H1 (cell line): ENCODE measurements around the gene PABPC1L. TPM values are rescaled to one million over a fixed set of nuclear protein-coding genes. Genes with fewer than 3 reads are reported as not detected.
A peak's percentile ranks its signal among the peaks of the same experiment; 100 is the strongest.

ENCODE experiments used
- BRCA1 ChIP-seq: IDR thresholded peaks from 2 replicates; pipeline ENCODE4 v1.6.1; 2012; ENCODE audit warnings: low read depth, low read length, improper control_type of control experiment
- CBX5 ChIP-seq: fragments of 300-800, 300-1000 bp; sonication (generic); IDR thresholded peaks from 2 replicates; pipeline ENCODE4 v1.7.1; 2016; ENCODE audit warnings: antibody characterized with exemption, low read length, low read depth
- CREB1 ChIP-seq: IDR thresholded peaks from 2 replicates; pipeline ENCODE4 v1.6.1; 2012; ENCODE audit warnings: inconsistent platforms
- HDAC2 ChIP-seq, 2 experiments: fragments of 300-600 bp in 1 of 2; sonication (generic) in 1 of 2; IDR thresholded peaks; 2 replicates each; pipeline ENCODE4 v1.6.1; 2011 to 2012; ENCODE audit warnings: low read depth in 2 of 2, low read length in 2 of 2, mild to moderate bottlenecking in 2 of 2, moderate library complexity in 2 of 2, borderline replicate concordance in 1 of 2, inconsistent platforms in 1 of 2
- TBP ChIP-seq: IDR thresholded peaks from 2 replicates; pipeline ENCODE4 v1.6.1; 2011; ENCODE audit warnings: low read depth, low read length, improper control_type of control experiment
- polyA plus RNA-seq, 7 experiments: library from polyadenylated mRNA; depleted of rRNA in 3 of 7; stranded (reverse) in 5 of 7; unstranded in 2 of 7; fragments of >200 nt in 5 of 7; fragments of 200-250 nt in 2 of 7; gene quantifications; 1 replicate in 5 of 7; 2 replicates in 1 of 7; 4 replicates in 1 of 7; pipeline versions ENCODE4 v1.2.1 to v1.2.3, GENCODE V29; 2011 to 2013; ENCODE audit warnings: missing spikeins in 2 of 7, mixed read lengths in 2 of 7
- total RNA-seq: library from RNA; stranded (reverse); fragmentation: NEBNext Ultra II Directional; extraction: Animal tissue kit (Norgen Biotek cat#: 25700); gene quantifications from 2 replicates; pipeline ENCODE4 v1.2.1, GENCODE V29; 2021
- TF ChIP-seq, protein P1 (sequence below): fragments of 300-600 bp; sonication (generic); IDR thresholded peaks from 2 replicates; pipeline ENCODE4 v1.7.1; 2012; ENCODE audit warnings: low read length, moderate library complexity, mild to moderate bottlenecking, inconsistent platforms; ENCODE audit not compliant: insufficient replicate concordance
- TF ChIP-seq, protein P2 (sequence below): IDR thresholded peaks from 2 replicates; pipeline ENCODE4 v1.6.1; 2012; ENCODE audit warnings: low read length, inconsistent platforms

PABPC1L gene
- total and polyA plus RNA-seq, 2 of the 8 experiments (the other 6 are each of a cell fraction or from before 2014, with no cell fraction given): 61.1 to 108 TPM

DNA sequence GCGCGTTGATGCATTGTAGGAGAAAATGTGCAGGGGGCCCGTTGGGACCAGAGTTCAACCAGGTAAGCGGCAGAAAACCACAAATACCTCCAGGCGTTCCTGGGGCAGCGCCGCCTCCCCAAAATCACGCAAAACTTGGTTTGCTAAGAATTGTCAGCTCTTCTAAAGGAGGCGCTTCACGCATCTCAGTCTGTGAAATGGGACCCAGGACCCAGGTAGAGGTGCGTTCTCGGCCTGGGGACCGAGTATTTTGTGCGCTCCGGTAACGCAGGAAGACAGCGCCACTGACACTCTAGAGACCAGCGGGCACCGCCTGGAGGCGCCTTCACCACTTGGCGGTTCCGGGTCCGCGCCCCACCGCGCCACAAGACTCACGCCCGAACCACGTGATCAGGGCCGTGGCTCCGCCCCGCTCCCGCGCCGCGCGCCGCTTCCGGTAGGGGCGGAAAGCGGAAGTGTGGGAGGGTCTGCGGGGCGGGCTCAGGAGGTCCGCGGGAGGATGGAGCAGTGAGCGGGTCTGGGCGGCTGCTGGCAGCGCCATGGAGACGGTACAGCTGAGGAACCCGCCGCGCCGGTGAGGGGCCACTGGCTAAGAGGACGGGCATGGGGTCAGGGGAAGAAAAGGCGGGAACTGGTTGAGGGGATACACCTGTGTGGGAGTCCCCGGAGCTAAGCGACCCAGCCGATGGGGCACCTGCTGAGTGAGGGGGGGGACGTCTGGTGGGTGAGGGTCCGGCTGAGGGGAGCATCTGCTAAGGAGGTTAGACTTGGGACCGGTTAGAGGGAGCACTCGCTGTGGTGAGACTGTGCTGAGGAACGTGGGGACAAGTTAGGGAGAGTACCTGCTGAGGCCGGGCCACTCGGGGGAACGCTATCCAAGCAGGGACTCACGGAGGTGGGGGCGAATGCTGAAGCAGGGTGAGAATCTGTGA lies 56.4 kb downstream of the PABPC1L start, which contains the start of gene STK4 (continued):
- TF ChIP-seq, protein P1, sequence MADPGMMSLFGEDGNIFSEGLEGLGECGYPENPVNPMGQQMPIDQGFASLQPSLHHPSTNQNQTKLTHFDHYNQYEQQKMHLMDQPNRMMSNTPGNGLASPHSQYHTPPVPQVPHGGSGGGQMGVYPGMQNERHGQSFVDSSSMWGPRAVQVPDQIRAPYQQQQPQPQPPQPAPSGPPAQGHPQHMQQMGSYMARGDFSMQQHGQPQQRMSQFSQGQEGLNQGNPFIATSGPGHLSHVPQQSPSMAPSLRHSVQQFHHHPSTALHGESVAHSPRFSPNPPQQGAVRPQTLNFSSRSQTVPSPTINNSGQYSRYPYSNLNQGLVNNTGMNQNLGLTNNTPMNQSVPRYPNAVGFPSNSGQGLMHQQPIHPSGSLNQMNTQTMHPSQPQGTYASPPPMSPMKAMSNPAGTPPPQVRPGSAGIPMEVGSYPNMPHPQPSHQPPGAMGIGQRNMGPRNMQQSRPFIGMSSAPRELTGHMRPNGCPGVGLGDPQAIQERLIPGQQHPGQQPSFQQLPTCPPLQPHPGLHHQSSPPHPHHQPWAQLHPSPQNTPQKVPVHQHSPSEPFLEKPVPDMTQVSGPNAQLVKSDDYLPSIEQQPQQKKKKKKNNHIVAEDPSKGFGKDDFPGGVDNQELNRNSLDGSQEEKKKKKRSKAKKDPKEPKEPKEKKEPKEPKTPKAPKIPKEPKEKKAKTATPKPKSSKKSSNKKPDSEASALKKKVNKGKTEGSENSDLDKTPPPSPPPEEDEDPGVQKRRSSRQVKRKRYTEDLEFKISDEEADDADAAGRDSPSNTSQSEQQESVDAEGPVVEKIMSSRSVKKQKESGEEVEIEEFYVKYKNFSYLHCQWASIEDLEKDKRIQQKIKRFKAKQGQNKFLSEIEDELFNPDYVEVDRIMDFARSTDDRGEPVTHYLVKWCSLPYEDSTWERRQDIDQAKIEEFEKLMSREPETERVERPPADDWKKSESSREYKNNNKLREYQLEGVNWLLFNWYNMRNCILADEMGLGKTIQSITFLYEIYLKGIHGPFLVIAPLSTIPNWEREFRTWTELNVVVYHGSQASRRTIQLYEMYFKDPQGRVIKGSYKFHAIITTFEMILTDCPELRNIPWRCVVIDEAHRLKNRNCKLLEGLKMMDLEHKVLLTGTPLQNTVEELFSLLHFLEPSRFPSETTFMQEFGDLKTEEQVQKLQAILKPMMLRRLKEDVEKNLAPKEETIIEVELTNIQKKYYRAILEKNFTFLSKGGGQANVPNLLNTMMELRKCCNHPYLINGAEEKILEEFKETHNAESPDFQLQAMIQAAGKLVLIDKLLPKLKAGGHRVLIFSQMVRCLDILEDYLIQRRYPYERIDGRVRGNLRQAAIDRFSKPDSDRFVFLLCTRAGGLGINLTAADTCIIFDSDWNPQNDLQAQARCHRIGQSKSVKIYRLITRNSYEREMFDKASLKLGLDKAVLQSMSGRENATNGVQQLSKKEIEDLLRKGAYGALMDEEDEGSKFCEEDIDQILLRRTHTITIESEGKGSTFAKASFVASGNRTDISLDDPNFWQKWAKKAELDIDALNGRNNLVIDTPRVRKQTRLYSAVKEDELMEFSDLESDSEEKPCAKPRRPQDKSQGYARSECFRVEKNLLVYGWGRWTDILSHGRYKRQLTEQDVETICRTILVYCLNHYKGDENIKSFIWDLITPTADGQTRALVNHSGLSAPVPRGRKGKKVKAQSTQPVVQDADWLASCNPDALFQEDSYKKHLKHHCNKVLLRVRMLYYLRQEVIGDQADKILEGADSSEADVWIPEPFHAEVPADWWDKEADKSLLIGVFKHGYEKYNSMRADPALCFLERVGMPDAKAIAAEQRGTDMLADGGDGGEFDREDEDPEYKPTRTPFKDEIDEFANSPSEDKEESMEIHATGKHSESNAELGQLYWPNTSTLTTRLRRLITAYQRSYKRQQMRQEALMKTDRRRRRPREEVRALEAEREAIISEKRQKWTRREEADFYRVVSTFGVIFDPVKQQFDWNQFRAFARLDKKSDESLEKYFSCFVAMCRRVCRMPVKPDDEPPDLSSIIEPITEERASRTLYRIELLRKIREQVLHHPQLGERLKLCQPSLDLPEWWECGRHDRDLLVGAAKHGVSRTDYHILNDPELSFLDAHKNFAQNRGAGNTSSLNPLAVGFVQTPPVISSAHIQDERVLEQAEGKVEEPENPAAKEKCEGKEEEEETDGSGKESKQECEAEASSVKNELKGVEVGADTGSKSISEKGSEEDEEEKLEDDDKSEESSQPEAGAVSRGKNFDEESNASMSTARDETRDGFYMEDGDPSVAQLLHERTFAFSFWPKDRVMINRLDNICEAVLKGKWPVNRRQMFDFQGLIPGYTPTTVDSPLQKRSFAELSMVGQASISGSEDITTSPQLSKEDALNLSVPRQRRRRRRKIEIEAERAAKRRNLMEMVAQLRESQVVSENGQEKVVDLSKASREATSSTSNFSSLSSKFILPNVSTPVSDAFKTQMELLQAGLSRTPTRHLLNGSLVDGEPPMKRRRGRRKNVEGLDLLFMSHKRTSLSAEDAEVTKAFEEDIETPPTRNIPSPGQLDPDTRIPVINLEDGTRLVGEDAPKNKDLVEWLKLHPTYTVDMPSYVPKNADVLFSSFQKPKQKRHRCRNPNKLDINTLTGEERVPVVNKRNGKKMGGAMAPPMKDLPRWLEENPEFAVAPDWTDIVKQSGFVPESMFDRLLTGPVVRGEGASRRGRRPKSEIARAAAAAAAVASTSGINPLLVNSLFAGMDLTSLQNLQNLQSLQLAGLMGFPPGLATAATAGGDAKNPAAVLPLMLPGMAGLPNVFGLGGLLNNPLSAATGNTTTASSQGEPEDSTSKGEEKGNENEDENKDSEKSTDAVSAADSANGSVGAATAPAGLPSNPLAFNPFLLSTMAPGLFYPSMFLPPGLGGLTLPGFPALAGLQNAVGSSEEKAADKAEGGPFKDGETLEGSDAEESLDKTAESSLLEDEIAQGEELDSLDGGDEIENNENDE: no peak
- TF ChIP-seq CBX5 (no peak), HDAC2 (IDR thresholded peaks at IDR 0.05; ENCODE audit: borderline replicate concordance in 1 of 2, low read depth in 2 of 2, low read length in 2 of 2) (peak in 1 of 2 experiments; percentile 52; a peak in 1 of 4 replicates), BRCA1 (no peak), CREB1 (peak; percentile 87), TBP (peak; percentile 74)
- TF ChIP-seq, protein P2, sequence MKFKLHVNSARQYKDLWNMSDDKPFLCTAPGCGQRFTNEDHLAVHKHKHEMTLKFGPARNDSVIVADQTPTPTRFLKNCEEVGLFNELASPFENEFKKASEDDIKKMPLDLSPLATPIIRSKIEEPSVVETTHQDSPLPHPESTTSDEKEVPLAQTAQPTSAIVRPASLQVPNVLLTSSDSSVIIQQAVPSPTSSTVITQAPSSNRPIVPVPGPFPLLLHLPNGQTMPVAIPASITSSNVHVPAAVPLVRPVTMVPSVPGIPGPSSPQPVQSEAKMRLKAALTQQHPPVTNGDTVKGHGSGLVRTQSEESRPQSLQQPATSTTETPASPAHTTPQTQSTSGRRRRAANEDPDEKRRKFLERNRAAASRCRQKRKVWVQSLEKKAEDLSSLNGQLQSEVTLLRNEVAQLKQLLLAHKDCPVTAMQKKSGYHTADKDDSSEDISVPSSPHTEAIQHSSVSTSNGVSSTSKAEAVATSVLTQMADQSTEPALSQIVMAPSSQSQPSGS: no peak
